Smooth muscle cell (in vitro differentiated cells): ENCODE results near the gene DIS3L2. TPM values are rescaled to one million over a fixed set of nuclear protein-coding genes. Genes with fewer than 3 reads are reported as not detected.

Experiments used
- DNase-seq: peaks from one replicate; lab custom pipeline; 2025; ENCODE audit not compliant: unreplicated experiment; lab: John Stamatoyannopoulos, UW
- H2AFZ ChIP-seq: fragments of 200-600 bp; sonication (generic); 2 replicates; pipeline ENCODE4 v1.6.0; 2016; ENCODE audit warnings: antibody characterized with exemption, low read depth, mild to moderate bottlenecking
- H3F3A ChIP-seq: fragments of 200-600 bp; sonication (generic); 2 replicates; pipeline ENCODE4 v1.6.0; 2017; ENCODE audit warnings: antibody characterized with exemption, low read depth
- H3K27ac ChIP-seq: fragments of 200-600 bp; sonication (generic); 2 replicates; pipeline ENCODE4 v1.5.1; 2016; ENCODE audit warnings: low read depth, mild to moderate bottlenecking
- H3K27me3 ChIP-seq: fragments of 200-600 bp; sonication (generic); 2 replicates; pipeline ENCODE4 v1.6.1; 2016; ENCODE audit warnings: low read depth, mild to moderate bottlenecking
- H3K36me3 ChIP-seq: fragments of 200-600 bp; sonication (generic); 2 replicates; pipeline ENCODE4 v1.5.1; 2016; ENCODE audit warnings: low read depth
- H3K4me1 ChIP-seq: fragments of 200-600 bp; sonication (generic); 2 replicates; pipeline ENCODE4 v1.5.1; 2016; ENCODE audit warnings: low read depth
- H3K4me2 ChIP-seq: fragments of 200-600 bp; sonication (generic); 2 replicates; pipeline ENCODE4 v1.6.0; 2016; ENCODE audit warnings: mild to moderate bottlenecking
- H3K4me3 ChIP-seq: fragments of 200-600 bp; sonication (generic); 2 replicates; pipeline ENCODE4 v1.5.1; 2016; ENCODE audit warnings: mild to moderate bottlenecking
- H3K79me2 ChIP-seq: fragments of 200-600 bp; sonication (generic); 2 replicates; pipeline ENCODE4 v1.6.0; 2016; ENCODE audit warnings: low read depth, mild to moderate bottlenecking
- H3K9ac ChIP-seq: fragments of 200-600 bp; sonication (generic); 2 replicates; pipeline ENCODE4 v1.6.0; 2016; ENCODE audit warnings: low read depth
- H3K9me3 ChIP-seq: fragments of 200-600 bp; sonication (generic); replicated peaks from 2 replicates; pipeline ENCODE4 v1.5.1; 2016; ENCODE audit warnings: low read depth
- H4K20me1 ChIP-seq: fragments of 200-600 bp; sonication (generic); 2 replicates; pipeline ENCODE4 v1.6.0; 2016; ENCODE audit warnings: low read depth
- CTCF ChIP-seq: fragments of 200-600 bp; sonication (generic); IDR thresholded peaks from 2 replicates; pipeline ENCODE4 v1.5.1; 2017; ENCODE audit warnings: borderline replicate concordance, mild to moderate bottlenecking, antibody characterized with exemption; ENCODE audit not compliant: insufficient read depth, poor library complexity, severe bottlenecking
- WGBS: methylation state at CpG from one replicate; pipeline ENCODE4 v1.1.7; 2016; ENCODE audit warnings: low lambda C conversion rate; 5-methylcytosine and 5-hydroxymethylcytosine counted together
- polyA plus RNA-seq: library from polyadenylated mRNA; unstranded; fragments of >200 nt; fragmentation: Nextera tagmentation; extraction: Ambion mirVana; gene quantifications from 2 replicates; pipeline ENCODE4 v1.2.1, GENCODE V29; 2016
- total RNA-seq: library from RNA; depleted of rRNA; stranded (reverse); fragments of >200 nt; gene quantifications from 2 replicates; pipeline ENCODE4 v1.2.3, GENCODE V29; 2014

DIS3L2 gene
- total and polyA plus RNA-seq, 2 experiments from 2014 or later = 11.4 to 25.2 TPM

- peaks cover 3% of the 10 kb centered on the region for H3F3A ChIP-seq
- no peaks in the 10 kb centered on the region for H3K27me3 ChIP-seq
- WGBS = 94% methylated on average over 7 of the region's 7 CpGs
- H4K20me1 ChIP-seq = no peaks in the 10 kb centered on the region
- H2AFZ ChIP-seq = no peak overlapping the region
- H3K79me2 ChIP-seq = no peaks in the 10 kb centered on the region
- no peaks in the 10 kb centered on the region for H3K36me3 ChIP-seq
- H3K9me3 ChIP-seq = no peaks in the 10 kb centered on the region
- TF ChIP-seq CTCF = no peak
- H3K4me1 ChIP-seq = no peaks in the 10 kb centered on the region
- DNase-seq = no peak
- no peak overlapping the region for H3K27ac ChIP-seq
- no peak overlapping the region for H3K4me2 ChIP-seq
- H3K4me3 ChIP-seq = no peak overlapping the region
- H3K9ac ChIP-seq = no peak overlapping the region
Observed at GRCh38 chr2:232338759-232339106, 377.2 kb downstream of the DIS3L2 start.

- H3K27ac ChIP-seq = no peak overlapping the region
- no peak for DNase-seq
- H3K4me2 ChIP-seq = no peak overlapping the region
- no peaks in the 10 kb centered on the region for H4K20me1 ChIP-seq
- no peak overlapping the region for H3K9ac ChIP-seq
- no peaks in the 10 kb centered on the region for H3K27me3 ChIP-seq
- H3K4me3 ChIP-seq = no peak overlapping the region
- peaks cover 3% of the 10 kb centered on the region for H3F3A ChIP-seq
- H3K4me1 ChIP-seq = no peaks in the 10 kb centered on the region
- no peaks in the 10 kb centered on the region for H3K36me3 ChIP-seq
- no peak overlapping the region for H2AFZ ChIP-seq
- WGBS = 88% methylated on average over 23 of the region's 23 CpGs
- TF ChIP-seq CTCF = no peak
- H3K9me3 ChIP-seq = no peaks in the 10 kb centered on the region
- no peaks in the 10 kb centered on the region for H3K79me2 ChIP-seq
Observed at GRCh38 chr2:232339121-232340081, 377.9 kb downstream of the DIS3L2 start.

- TF ChIP-seq CTCF = no peak
- Histone ChIP-seq H3K36me3 (no peaks in the 10 kb centered on the region), H3K9me3 (no peaks in the 10 kb centered on the region), H3K27me3 (no peaks in the 10 kb centered on the region), H3K4me1 (no peaks in the 10 kb centered on the region), H4K20me1 (no peaks in the 10 kb centered on the region), H3F3A (peaks cover 3% of the 10 kb centered on the region), H3K27ac (no peak overlapping the region), H3K4me3 (no peak overlapping the region), H3K79me2 (no peaks in the 10 kb centered on the region), H2AFZ (no peak overlapping the region), H3K4me2 (no peak overlapping the region), H3K9ac (no peak overlapping the region)
- 96% methylated on average over 14 of the region's 14 CpGs for whole genome bisulfite sequencing
- DNase-seq = no peak
Observed at GRCh38 chr2:232340171-232340935, 378.8 kb downstream of the DIS3L2 start.
